Measurements from ENCODE around the gene THBS4.

The THBS4 gene

GRCh38 chr5:80048084-80048780 is 13.1 kb downstream of the THBS4 start:
- DNase-seq (ENCODE audit: low spot score): no peak

GRCh38 chr5:80052464-80052863 is 17.3 kb downstream of the THBS4 start:
- DNase-seq (ENCODE audit: low spot score): no peak

- no peak for DNase-seq (ENCODE audit: low spot score)
Measured at GRCh38 chr5:80054682-80055081, 19.5 kb downstream of the THBS4 start.

- DNase-seq (ENCODE audit: low spot score): no peak
Measured at GRCh38 chr5:80055491-80056170, 20.5 kb downstream of the THBS4 start.

GRCh38 chr5:80057099-80057498 is 22.0 kb downstream of the THBS4 start:
- no peak for DNase-seq (ENCODE audit: low spot score)

- DNase-seq (ENCODE audit: low spot score): no peak
Measured at GRCh38 chr5:80057921-80058320, 22.8 kb downstream of the THBS4 start.

GRCh38 chr5:80059354-80059980 is 24.3 kb downstream of the THBS4 start:
- no peak for DNase-seq (ENCODE audit: low spot score)

- no peak for DNase-seq (ENCODE audit: low spot score)
Measured at GRCh38 chr5:80060966-80061365, 25.8 kb downstream of the THBS4 start.

GRCh38 chr5:80061547-80061946 is 26.4 kb downstream of the THBS4 start:
- DNase-seq (ENCODE audit: low spot score): no peak

- no peak for DNase-seq (ENCODE audit: low spot score)
Measured at GRCh38 chr5:80064124-80064523, 29.0 kb downstream of the THBS4 start.

GRCh38 chr5:80067016-80067415 is 31.9 kb downstream of the THBS4 start:
- DNase-seq (ENCODE audit: low spot score): no peak

GRCh38 chr5:80067531-80068245 is 32.5 kb downstream of the THBS4 start:
- DNase-seq (ENCODE audit: low spot score): no peak

GRCh38 chr5:80068246-80068636 is 33.1 kb downstream of the THBS4 start:
- no peak for DNase-seq (ENCODE audit: low spot score)

- no peak for DNase-seq (ENCODE audit: low spot score)
Measured at GRCh38 chr5:80068775-80069174, 33.6 kb downstream of the THBS4 start.

GRCh38 chr5:80069251-80069800 is 34.2 kb downstream of the THBS4 start:
- no peak for DNase-seq (ENCODE audit: low spot score)

GRCh38 chr5:80069918-80070318 is 34.8 kb downstream of the THBS4 start:
- DNase-seq (ENCODE audit: low spot score): no peak

GRCh38 chr5:80070338-80071056 is 35.3 kb downstream of the THBS4 start:
- no peak for DNase-seq (ENCODE audit: low spot score)

GRCh38 chr5:80071510-80072021 is 36.4 kb downstream of the THBS4 start:
- no peak for DNase-seq (ENCODE audit: low spot score)

- DNase-seq (ENCODE audit: low spot score): no peak
Measured at GRCh38 chr5:80072103-80073073, 37.2 kb downstream of the THBS4 start.
